H54 (cell line): ENCODE measurements around the gene WDR33.
"Not testable (repeated sequence)": the region's sequence is repeated elsewhere in the genome, so short reads cannot be mapped to it uniquely, and the experiment has no call there.

Experiments
- DNase-seq: peaks from one replicate; pipeline ENCODE4 v3.0.0; 2011; ENCODE audit warnings: low spot score, mixed read lengths; ENCODE audit not compliant: insufficient read length
- FAIRE-seq: peaks from 3 replicates; lab custom pipeline; 2011; peaks lifted over from hg19 to GRCh38; lab: Jason Lieb, UNC
- POLR2A ChIP-seq: IDR thresholded peaks from 2 replicates; pipeline ENCODE4 v1.6.1; 2011; ENCODE audit warnings: low read depth, mild to moderate bottlenecking, low read length

WDR33 gene

GRCh38 chr2:127826047-127826446 lies 15.1 kb upstream of the WDR33 start:
- DNase-seq (no peak), FAIRE-seq (no peak)
- TF ChIP-seq POLR2A, result no peak

- DNase-seq (no peak), FAIRE-seq (no peak)
- TF ChIP-seq POLR2A, result no peak
Observed at GRCh38 chr2:127820080-127820668, 9.2 kb upstream of the WDR33 start.

- FAIRE-seq (no peak), DNase-seq (no peak)
- no peak for TF ChIP-seq POLR2A
Observed at GRCh38 chr2:127818794-127819425, 7.9 kb upstream of the WDR33 start.

- no peak for DNase-seq
- FAIRE-seq, result no peak
- no peak for TF ChIP-seq POLR2A
Observed at GRCh38 chr2:127818241-127818640, 7.3 kb upstream of the WDR33 start.

GRCh38 chr2:127814677-127815076 lies 3.7 kb upstream of the WDR33 start:
- DNase-seq (no peak), FAIRE-seq (no peak)
- no peak for TF ChIP-seq POLR2A

GRCh38 chr2:127812441-127812840 lies 1.5 kb upstream of the WDR33 start:
- not testable (repeated sequence) for DNase-seq, FAIRE-seq

- no peak for TF ChIP-seq POLR2A
- no peak for DNase-seq
- FAIRE-seq, result no peak
Observed at GRCh38 chr2:127811397-127812321, 688 bp upstream of the WDR33 start.

- FAIRE-seq (no peak), DNase-seq (no peak)
- TF ChIP-seq POLR2A, result no peak
Observed at GRCh38 chr2:127810156-127810618, 784 bp downstream of the WDR33 start.

DNA sequence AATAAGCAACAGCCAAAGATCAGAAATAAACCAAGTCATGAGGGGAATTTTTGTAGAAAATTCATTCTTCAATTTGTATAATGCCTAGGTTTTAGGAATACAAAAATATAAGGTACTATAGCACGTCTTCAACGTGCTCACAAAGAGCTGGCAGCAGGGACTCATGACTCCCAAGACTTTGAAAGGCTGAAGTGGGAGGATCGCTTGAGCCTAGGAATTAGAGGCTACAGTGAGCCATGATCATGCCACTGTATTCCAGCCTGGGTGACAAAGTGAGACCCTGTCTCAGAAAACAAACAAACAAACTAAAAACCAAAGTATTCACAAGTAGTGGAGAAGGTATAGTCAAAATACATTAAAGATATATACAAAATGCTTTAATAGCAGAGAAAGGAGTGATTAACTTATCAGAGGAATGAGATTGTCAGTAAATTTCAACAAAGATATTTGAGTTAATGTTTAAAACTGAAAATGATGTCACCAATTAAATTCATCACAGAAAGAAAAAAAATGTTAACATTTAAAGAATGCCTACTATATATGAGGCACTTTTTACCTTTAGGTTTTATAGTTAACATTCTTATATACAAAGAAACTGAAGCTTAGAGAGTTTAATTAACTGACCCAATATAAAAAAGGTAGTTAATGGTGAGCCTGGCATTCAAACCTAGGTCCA lies 3.2 kb downstream of the WDR33 start:
- TF ChIP-seq POLR2A, result no peak
- FAIRE-seq (peak; percentile 23), DNase-seq (no peak)

DNA sequence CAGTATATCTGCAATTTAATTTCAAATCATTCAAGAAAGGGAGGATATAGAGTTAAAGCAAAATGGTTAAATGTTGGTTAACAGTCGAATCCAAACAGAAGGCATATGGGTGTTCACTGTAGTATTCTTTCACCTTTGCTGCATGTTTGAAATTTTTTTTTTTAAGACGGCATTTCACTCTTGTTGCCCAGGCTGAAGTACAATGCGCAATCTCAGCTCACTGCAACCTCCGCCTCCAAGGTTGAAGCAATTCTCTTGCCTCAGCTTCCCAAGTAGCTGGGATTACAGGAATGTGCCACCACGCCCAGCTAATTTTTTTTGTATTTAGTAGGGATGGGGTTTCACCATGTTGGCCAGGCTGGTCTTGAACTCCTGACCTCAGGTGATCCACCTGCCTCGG lies 4.1 kb downstream of the WDR33 start:
- FAIRE-seq, result not testable (repeated sequence)

GRCh38 chr2:127805491-127805890 lies 5.5 kb downstream of the WDR33 start:
- FAIRE-seq (no peak), DNase-seq (no peak)
- no peak for TF ChIP-seq POLR2A

More for the DNA sequence above, 4.1 kb downstream of the WDR33 start:
- DNase-seq, result not testable (repeated sequence)

GRCh38 chr2:127799926-127800325 lies 11.0 kb downstream of the WDR33 start:
- no peak for TF ChIP-seq POLR2A
- no peak for FAIRE-seq
- no peak for DNase-seq

- no peak for DNase-seq
- no peak for FAIRE-seq
- TF ChIP-seq POLR2A, result no peak
Observed at GRCh38 chr2:127796389-127796788, 14.6 kb downstream of the WDR33 start.

GRCh38 chr2:127794901-127795300 lies 16.1 kb downstream of the WDR33 start:
- FAIRE-seq, DNase-seq: not testable (repeated sequence)
